K562 (cell line): ENCODE results near the gene PTOV1. TPM values are rescaled to one million over a fixed set of nuclear protein-coding genes. Genes with fewer than 3 reads are reported as not detected.

Experiments used
- ATAC-seq: fragments of 200-7000 bp; cut with Tn5 transposase; 3 replicates; pipeline ENCODE4 v1.9.1; 2020; ENCODE audit warnings: moderate library complexity
- BruUV-seq: library from RNA; stranded (reverse); fragments of 400-500 nt; replicated peaks from 2 replicates; lab custom pipeline; 2021; lab: Mats Ljungman, UMichigan
- CTCF ChIA-PET: fragments of 300-600 bp; formaldehyde crosslinking; extraction: SDS; loops from one replicate; lab custom pipeline; 2021; ENCODE audit warnings: low intra/inter-chr PET ratio; lab: Yijun Ruan, JAX
- POLR2A ChIA-PET: fragments of 300-600, 350-650 bp; sonication (Branson Sonifier 250); formaldehyde crosslinking; extraction: SDS; loops from one replicate; lab custom pipeline; 2021; ENCODE audit warnings: antibody characterized with exemption, inconsistent platforms; lab: Yijun Ruan, JAX
- DNase-seq, 4 experiments: peaks; one replicate each; pipeline versions ENCODE4 v3.0.0 to v3.0.0-alpha.2; 2011 to 2018; ENCODE audit warnings: low spot score in 3 of 4, mixed read lengths in 3 of 4; ENCODE audit errors: extremely low read depth in 1 of 4
- FAIRE-seq: peaks from 2 replicates; lab custom pipeline; 2011; peaks lifted over from hg19 to GRCh38; lab: Jason Lieb, UNC
- H2AFZ ChIP-seq: 2 replicates; pipeline ENCODE4 v1.6.0; 2011; ENCODE audit warnings: low read depth, low read length, control low read depth, inconsistent platforms
- H3K27ac ChIP-seq: fragments of 200-600 bp; 3 replicates; pipeline ENCODE4 v1.8.0; 2011; ENCODE audit warnings: low read depth, mild to moderate bottlenecking, control low read depth, inconsistent platforms, low read length, moderate library complexity, mixed read lengths; ENCODE audit errors: extremely low read depth
- H3K27me3 ChIP-seq, 2 experiments: fragments of 300-600 bp in 1 of 2; 2 replicates in 1 of 2; 3 replicates in 1 of 2; pipeline versions ENCODE4 v1.6.0 to v1.8.0; 2011; ENCODE audit warnings: inconsistent platforms in 2 of 2, low read length in 2 of 2, mild to moderate bottlenecking in 1 of 2, mixed read lengths in 1 of 2, moderate library complexity in 1 of 2; ENCODE audit not compliant: control insufficient read depth in 2 of 2, insufficient read depth in 2 of 2
- H3K36me3 ChIP-seq: fragments of 300-600 bp; 3 replicates; pipeline ENCODE4 v1.8.0; 2011; ENCODE audit warnings: mild to moderate bottlenecking, low read length, inconsistent platforms; ENCODE audit not compliant: control insufficient read depth, insufficient read depth
- H3K4me1 ChIP-seq, 2 experiments: fragments of 200-600 bp in 1 of 2; replicated peaks in 1 of 2; 2 replicates in 1 of 2; 3 replicates in 1 of 2; pipeline versions ENCODE4 v1.5.1 to v1.8.0; 2011; ENCODE audit warnings: inconsistent platforms in 2 of 2, low read length in 2 of 2, mild to moderate bottlenecking in 1 of 2, mixed read lengths in 1 of 2, moderate library complexity in 1 of 2; ENCODE audit not compliant: control insufficient read depth in 2 of 2, insufficient read depth in 2 of 2
- H3K4me2 ChIP-seq: 2 replicates; pipeline ENCODE4 v1.6.1; 2011; ENCODE audit warnings: low read length, control low read depth, inconsistent platforms, mixed read lengths; ENCODE audit not compliant: insufficient read depth
- H3K4me3 ChIP-seq: fragments of 200-600 bp; sonication (generic), shearing (Covaris generic); 2 replicates; pipeline ENCODE4 v1.5.1; 2016; ENCODE audit warnings: control low read depth, inconsistent platforms
- H3K79me2 ChIP-seq: fragments of 200-600 bp; 3 replicates; pipeline ENCODE4 v1.8.0; 2011; ENCODE audit warnings: low read length, inconsistent platforms; ENCODE audit not compliant: control insufficient read depth, insufficient read depth
- H3K9ac ChIP-seq, 2 experiments: 2 replicates each; pipeline versions ENCODE4 v1.6.0 to v1.6.1; 2011; ENCODE audit warnings: low read depth in 2 of 2, low read length in 2 of 2, control low read depth in 1 of 2, inconsistent platforms in 1 of 2, mild to moderate bottlenecking in 1 of 2, mixed read lengths in 1 of 2; ENCODE audit not compliant: insufficient read depth in 1 of 2
- H3K9me1 ChIP-seq: one replicate; pipeline ENCODE4 v1.6.0; 2011; ENCODE audit warnings: inconsistent platforms, mild to moderate bottlenecking, low read length, moderate library complexity; ENCODE audit not compliant: control insufficient read depth, insufficient read depth
- H3K9me3 ChIP-seq: replicated peaks from 2 replicates; pipeline ENCODE4 v1.5.1; 2011; ENCODE audit warnings: low read depth, low read length, inconsistent platforms; ENCODE audit not compliant: control insufficient read depth, insufficient read depth
- H4K20me1 ChIP-seq: replicated peaks from 2 replicates; pipeline ENCODE4 v1.6.1; 2011; ENCODE audit warnings: low read length, inconsistent platforms, mixed read lengths; ENCODE audit not compliant: control insufficient read depth, insufficient read depth
- POLR2G ChIP-seq: fragments of 200-400 bp; formaldehyde crosslinking; IDR thresholded peaks from 2 replicates; pipeline ENCODE4 v1.6.1; 2017; ENCODE audit warnings: low read depth, mild to moderate bottlenecking, antibody characterized with exemption, low read length, moderate library complexity
- WGBS: fragments of 100-300 bp; shearing (Covaris generic); methylation state at CpG from one replicate; pipeline ENCODE4 v1.1.6; 2016; ENCODE audit warnings: low coverage, mixed read lengths; ENCODE audit not compliant: insufficient coverage; ENCODE audit errors: missing lambda C conversion rate; 5-methylcytosine and 5-hydroxymethylcytosine counted together
- in situ Hi-C: fragments of 300-500 bp; cut with MboI; formaldehyde crosslinking; loops from 4 replicates; pipeline ENCODE4 v1.15.0; 2018; ENCODE audit warnings: inconsistent platforms, mixed read lengths
- intact Hi-C: fragments of 100-400 bp; cut with micrococcal nuclease; formaldehyde crosslinking; loops from 2 replicates; pipeline ENCODE4 v1.14.2; 2022
- polyA plus RNA-seq, 8 experiments: library from polyadenylated mRNA; depleted of rRNA in 4 of 8; stranded (reverse) in 5 of 8; unstranded in 3 of 8; fragments of >200 nt; fragmentation: Nextera tagmentation in 2 of 8; fragmentation: Illumina TruSeq in 1 of 8; extraction: Ambion mirVana in 2 of 8; extraction: Trizol in 1 of 8; gene quantifications; 2 replicates each; pipeline versions ENCODE4 v1.2.1 to v1.2.3, GENCODE V29; 2011 to 2014; ENCODE audit warnings: inconsistent platforms in 1 of 8, missing spikeins in 1 of 8
- total RNA-seq, 7 experiments: library from RNA; depleted of rRNA in 6 of 7; stranded (reverse); fragments of >200 nt in 6 of 7; fragmentation: Illumina TruSeq in 2 of 7; extraction: Trizol in 2 of 7; gene quantifications; 2 replicates each; pipeline versions ENCODE4 v1.2.1 to v1.2.3, GENCODE V29; 2011 to 2021; ENCODE audit warnings: low replicate concordance in 1 of 7
- TF ChIP-seq, protein P1 (sequence below): fragments of 250-450 bp; sonication (Bioruptor Pico); IDR thresholded peaks from 2 replicates; pipeline ENCODE4 v1.8.0; 2022; ENCODE audit warnings: inconsistent platforms, mild to moderate bottlenecking, moderate library complexity, borderline replicate concordance

PTOV1 gene
- total and polyA plus RNA-seq, 9 of the 15 experiments (the other 6 are each of a cell fraction or from before 2014, with no cell fraction given) = 4.9 to 169 (median 43.5) TPM

DNA sequence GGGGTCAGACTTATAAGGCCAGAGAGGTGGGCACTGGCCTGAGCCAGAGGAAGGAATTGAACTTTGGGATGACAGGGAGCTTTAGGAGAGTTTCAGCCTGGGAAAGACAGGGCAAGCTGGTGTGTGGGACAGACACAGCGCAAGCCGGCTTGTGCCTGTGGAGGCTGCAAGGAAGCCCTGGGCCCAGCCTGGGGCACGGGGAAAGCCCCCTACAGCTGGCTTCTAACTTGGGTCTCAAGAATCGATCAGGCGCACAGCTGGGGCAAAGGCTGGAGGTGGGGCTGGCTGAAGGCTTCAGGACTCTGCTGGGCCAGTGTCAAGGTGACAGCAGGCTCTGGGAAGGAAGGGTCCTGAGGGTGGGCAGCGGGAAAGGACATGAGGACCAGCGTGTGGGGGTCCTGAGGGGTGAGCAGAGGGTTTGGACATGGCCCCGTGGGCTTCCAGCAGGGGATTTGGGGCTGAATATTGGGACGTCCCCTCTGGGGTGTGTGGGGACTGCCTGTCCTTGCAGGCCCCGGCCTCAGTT is 3.0 kb downstream of the PTOV1 start:
- in situ Hi-C loops (no loop called here), intact Hi-C loops (no loop called here)
- WGBS = 94% methylated on average over 9 of the region's 10 CpGs
- ChIA-PET CTCF (no interaction called here), POLR2A (interaction anchor here (0.6 to 1.7 kb wide), 6 partner anchors 9 to 508 kb away, joined by 3 to 9 read pairs (median 4); no protein-coding TSS in a partner anchor)
- Histone ChIP-seq H3K9ac (peak overlapping the region in 1 of 2 experiments; percentile 73; a peak in 2 of 4 replicates), H3K27ac (no peak overlapping the region), H3K27me3 (no peaks in the 10 kb centered on the region), H3K79me2 (peaks cover 51% of the 10 kb centered on the region), H3K9me3 (0 out of 2 replicates have a peak, but pooled peaks cover 2% of the 10 kb centered on the region), H3K4me1 (peaks cover 24 to 81% of the 10 kb centered on the region in 2 experiments), H3K4me3 (no peak overlapping the region), H4K20me1 (peaks cover 25% of the 10 kb centered on the region), H3K9me1 (peaks cover 8% of the 10 kb centered on the region), H3K4me2 (no peak overlapping the region), H2AFZ (no peak overlapping the region), H3K36me3 (peaks cover 65% of the 10 kb centered on the region)
- DNase-seq (no peak), FAIRE-seq (no peak), ATAC-seq (no peak)
- TF ChIP-seq, protein P1, sequence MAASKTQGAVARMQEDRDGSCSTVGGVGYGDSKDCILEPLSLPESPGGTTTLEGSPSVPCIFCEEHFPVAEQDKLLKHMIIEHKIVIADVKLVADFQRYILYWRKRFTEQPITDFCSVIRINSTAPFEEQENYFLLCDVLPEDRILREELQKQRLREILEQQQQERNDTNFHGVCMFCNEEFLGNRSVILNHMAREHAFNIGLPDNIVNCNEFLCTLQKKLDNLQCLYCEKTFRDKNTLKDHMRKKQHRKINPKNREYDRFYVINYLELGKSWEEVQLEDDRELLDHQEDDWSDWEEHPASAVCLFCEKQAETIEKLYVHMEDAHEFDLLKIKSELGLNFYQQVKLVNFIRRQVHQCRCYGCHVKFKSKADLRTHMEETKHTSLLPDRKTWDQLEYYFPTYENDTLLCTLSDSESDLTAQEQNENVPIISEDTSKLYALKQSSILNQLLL = no peak
- TF ChIP-seq POLR2G = peak; percentile 65; the same call in 1 of the 2 replicates
- no TSS peak for BruUV-seq
